Measurements from ENCODE around the gene MLANA.

DNA sequence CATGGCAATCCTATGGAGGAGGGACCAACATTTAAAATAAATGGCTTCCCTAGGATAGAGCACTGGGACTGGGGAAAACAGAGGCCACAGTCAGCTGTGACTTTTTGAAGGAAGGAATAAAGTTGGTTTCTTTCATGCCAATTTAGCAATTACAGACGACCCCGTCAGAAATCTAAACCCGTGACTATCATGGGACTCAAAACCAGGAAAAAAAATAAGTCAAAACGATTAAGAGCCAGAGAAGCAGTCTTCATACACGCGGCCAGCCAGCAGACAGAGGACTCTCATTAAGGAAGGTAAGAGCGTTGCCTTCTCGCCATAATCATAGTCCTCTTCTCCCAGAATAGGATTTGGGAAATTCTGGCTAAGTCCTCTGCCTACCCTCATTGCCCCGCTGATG lies at the start of gene MLANA:
- TF ChIP-seq POLR2AphosphoS5 (IDR thresholded peaks at IDR 0.05; ENCODE audit: low read depth, low read length) = no peak
- no peak for TF ChIP-seq TAF1 (IDR thresholded peaks at IDR 0.05; ENCODE audit: borderline replicate concordance, insufficient read depth, low read length)
- TF ChIP-seq REST (IDR thresholded peaks at IDR 0.05; ENCODE audit: insufficient read depth in 1 of 2, low read depth in 2 of 2, low read length in 2 of 2) = no peak
- TF ChIP-seq SIN3A (IDR thresholded peaks at IDR 0.05; ENCODE audit: borderline replicate concordance, insufficient read depth, low read length) = no peak
- TF ChIP-seq FOXP2 (optimal IDR thresholded peaks at IDR 0.05; ENCODE audit: borderline replicate concordance, extremely low read depth, extremely low read length, insufficient read depth) = no peak

Data from PFSK-1 (cell line).